ENCODE results near the gene RIMS4.

DNA sequence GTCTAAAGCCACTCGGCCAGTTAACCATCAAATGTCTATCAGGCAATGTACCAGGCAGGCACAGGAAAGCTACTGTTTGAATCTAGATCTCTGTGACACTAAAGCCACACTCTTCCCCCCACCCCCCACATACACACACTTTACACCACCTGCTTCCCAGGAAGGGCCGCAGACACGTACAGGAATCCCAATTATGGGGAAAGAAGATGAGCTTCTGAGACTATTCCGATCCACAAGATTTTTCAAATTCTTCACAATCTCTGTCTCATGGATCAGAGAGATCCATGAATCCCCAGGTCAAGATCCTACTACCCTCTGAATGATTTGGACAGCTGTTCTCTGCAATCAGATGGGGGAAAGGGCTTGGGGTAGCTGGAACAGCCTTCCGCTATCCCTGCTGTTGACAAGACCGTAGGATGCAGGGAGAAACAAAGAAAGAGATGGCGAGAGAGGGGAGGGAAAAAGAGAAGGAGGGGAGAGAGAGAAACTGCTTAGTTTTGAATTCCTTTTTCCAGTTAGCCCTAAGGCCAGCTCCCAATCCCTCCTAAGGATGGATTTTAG lies 25.4 kb upstream of the RIMS4 start:
- TF ChIP-seq, protein P1, sequence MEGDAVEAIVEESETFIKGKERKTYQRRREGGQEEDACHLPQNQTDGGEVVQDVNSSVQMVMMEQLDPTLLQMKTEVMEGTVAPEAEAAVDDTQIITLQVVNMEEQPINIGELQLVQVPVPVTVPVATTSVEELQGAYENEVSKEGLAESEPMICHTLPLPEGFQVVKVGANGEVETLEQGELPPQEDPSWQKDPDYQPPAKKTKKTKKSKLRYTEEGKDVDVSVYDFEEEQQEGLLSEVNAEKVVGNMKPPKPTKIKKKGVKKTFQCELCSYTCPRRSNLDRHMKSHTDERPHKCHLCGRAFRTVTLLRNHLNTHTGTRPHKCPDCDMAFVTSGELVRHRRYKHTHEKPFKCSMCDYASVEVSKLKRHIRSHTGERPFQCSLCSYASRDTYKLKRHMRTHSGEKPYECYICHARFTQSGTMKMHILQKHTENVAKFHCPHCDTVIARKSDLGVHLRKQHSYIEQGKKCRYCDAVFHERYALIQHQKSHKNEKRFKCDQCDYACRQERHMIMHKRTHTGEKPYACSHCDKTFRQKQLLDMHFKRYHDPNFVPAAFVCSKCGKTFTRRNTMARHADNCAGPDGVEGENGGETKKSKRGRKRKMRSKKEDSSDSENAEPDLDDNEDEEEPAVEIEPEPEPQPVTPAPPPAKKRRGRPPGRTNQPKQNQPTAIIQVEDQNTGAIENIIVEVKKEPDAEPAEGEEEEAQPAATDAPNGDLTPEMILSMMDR (IDR thresholded peaks at IDR 0.05), result no peak
- no peak for TF ChIP-seq POLR2A (IDR thresholded peaks at IDR 0.05)

All from testis (tissue), 2 donors.